OCI-LY1 (cell line): Measurements from ENCODE around the gene ZFHX3.

Source experiments
- EZH2 ChIP-seq: fragments of 200-600 bp; sonication (generic), shearing (Covaris generic); IDR thresholded peaks from 2 replicates; pipeline ENCODE4 v1.8.0; 2017; ENCODE audit warnings: borderline replicate concordance, mixed run types, mild to moderate bottlenecking, antibody characterized with exemption, low read length, moderate library complexity, mixed read lengths
- TF ChIP-seq, protein P1 (sequence below): fragments of 200-600 bp; sonication (generic), shearing (Covaris generic); IDR thresholded peaks from 2 replicates; pipeline ENCODE4 v1.5.1; 2017; ENCODE audit warnings: mild to moderate bottlenecking, antibody characterized with exemption, low read length, moderate library complexity, mixed read lengths

DNA sequence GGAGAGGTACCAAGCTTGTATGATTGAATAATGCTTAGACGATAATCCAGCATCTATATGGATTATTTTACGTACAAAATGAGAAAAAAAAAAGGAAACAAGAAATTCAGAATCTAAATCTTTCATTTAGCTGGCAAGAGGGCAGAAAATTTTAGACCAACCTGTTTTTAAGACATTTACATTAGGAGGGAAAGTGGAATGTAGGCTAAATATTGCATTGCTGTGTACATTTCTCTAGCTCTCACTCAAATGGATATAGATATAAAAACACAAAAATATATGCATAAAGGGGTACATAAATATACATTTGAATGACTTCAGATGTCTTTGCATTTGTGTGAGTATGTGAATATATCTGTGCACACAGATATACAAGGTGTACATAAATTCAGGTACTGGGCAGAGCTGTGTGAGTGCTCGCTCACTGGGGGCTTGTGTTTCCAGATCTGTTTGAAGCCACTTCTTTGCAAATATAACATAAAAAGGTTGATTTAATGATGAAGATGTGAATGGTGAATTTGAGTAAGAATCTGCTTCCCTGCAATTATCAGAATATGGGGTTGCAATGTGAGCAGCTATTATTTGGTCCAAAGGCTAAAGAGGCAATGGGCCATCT lies 14.2 kb upstream of the ZFHX3 start:
- no peak for TF ChIP-seq EZH2
- TF ChIP-seq, protein P1, sequence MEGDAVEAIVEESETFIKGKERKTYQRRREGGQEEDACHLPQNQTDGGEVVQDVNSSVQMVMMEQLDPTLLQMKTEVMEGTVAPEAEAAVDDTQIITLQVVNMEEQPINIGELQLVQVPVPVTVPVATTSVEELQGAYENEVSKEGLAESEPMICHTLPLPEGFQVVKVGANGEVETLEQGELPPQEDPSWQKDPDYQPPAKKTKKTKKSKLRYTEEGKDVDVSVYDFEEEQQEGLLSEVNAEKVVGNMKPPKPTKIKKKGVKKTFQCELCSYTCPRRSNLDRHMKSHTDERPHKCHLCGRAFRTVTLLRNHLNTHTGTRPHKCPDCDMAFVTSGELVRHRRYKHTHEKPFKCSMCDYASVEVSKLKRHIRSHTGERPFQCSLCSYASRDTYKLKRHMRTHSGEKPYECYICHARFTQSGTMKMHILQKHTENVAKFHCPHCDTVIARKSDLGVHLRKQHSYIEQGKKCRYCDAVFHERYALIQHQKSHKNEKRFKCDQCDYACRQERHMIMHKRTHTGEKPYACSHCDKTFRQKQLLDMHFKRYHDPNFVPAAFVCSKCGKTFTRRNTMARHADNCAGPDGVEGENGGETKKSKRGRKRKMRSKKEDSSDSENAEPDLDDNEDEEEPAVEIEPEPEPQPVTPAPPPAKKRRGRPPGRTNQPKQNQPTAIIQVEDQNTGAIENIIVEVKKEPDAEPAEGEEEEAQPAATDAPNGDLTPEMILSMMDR: no peak
